OCI-LY3 (cell line): ENCODE measurements around the gene APOL4.
A peak's percentile ranks its signal among the peaks of the same experiment; 100 is the strongest.
"Not testable (repeated sequence)": the region's sequence is repeated elsewhere in the genome, so short reads cannot be mapped to it uniquely, and the experiment has no call there.

Experiments
- H2AFZ ChIP-seq: fragments of 200-600, 300-600 bp; shearing (Covaris generic); 2 replicates; pipeline ENCODE4 v1.6.0; 2014; ENCODE audit warnings: antibody characterized with exemption, low read depth, low read length
- H3K27ac ChIP-seq: fragments of 200-600, 300-600 bp; sonication (generic); 2 replicates; pipeline ENCODE4 v1.5.1; 2014; ENCODE audit warnings: mild to moderate bottlenecking, low read length, moderate library complexity, mixed read lengths
- H3K27me3 ChIP-seq: fragments of 200-600, 300-600 bp; sonication (generic); 2 replicates; pipeline ENCODE4 v1.6.1; 2014; ENCODE audit warnings: low read depth, low read length, mixed read lengths
- H3K36me3 ChIP-seq: fragments of 200-600, 300-600 bp; sonication (generic); replicated peaks from 2 replicates; pipeline ENCODE3; 2014; ENCODE audit warnings: low read depth, low read length, mixed read lengths
- H3K4me1 ChIP-seq: fragments of 300-600, 200-600 bp; sonication (generic); 2 replicates; pipeline ENCODE4 v1.6.1; 2014; ENCODE audit warnings: low read length, mixed read lengths
- H3K4me2 ChIP-seq: fragments of 200-600, 300-600 bp; sonication (generic); 2 replicates; pipeline ENCODE4 v1.6.1; 2014; ENCODE audit warnings: low read length, mixed read lengths
- H3K4me3 ChIP-seq: fragments of 300-600, 200-600 bp; sonication (generic); 2 replicates; pipeline ENCODE4 v1.5.1; 2014; ENCODE audit warnings: antibody characterized with exemption, mild to moderate bottlenecking, low read length, moderate library complexity
- H3K79me2 ChIP-seq: fragments of 300-600, 200-600 bp; shearing (Covaris generic); 2 replicates; pipeline ENCODE4 v1.6.1; 2014; ENCODE audit warnings: mild to moderate bottlenecking, low read length, mixed read lengths
- H3K9ac ChIP-seq: fragments of 300-600, 200-600 bp; shearing (Covaris generic); 2 replicates; pipeline ENCODE4 v1.6.0; 2014; ENCODE audit warnings: mild to moderate bottlenecking, low read length, moderate library complexity
- H3K9me3 ChIP-seq: fragments of 200-600, 300-600 bp; shearing (Covaris generic); 2 replicates; pipeline ENCODE4 v1.6.1; 2014; ENCODE audit warnings: low read length, mixed read lengths; ENCODE audit not compliant: insufficient read depth
- H4K20me1 ChIP-seq: fragments of 200-600, 300-600 bp; sonication (generic); 2 replicates; pipeline ENCODE4 v1.6.1; 2016; ENCODE audit warnings: low read length, mixed read lengths; ENCODE audit not compliant: insufficient read depth
- CTCF ChIP-seq: fragments of 200-600, 300-600 bp; sonication (generic); IDR thresholded peaks from 2 replicates; pipeline ENCODE4 v1.5.1; 2014; ENCODE audit warnings: antibody characterized with exemption, low read length, low read depth
- EZH2phosphoT487 ChIP-seq: fragments of 200-600 bp; shearing (Covaris generic); IDR thresholded peaks from 2 replicates; pipeline ENCODE4 v1.6.1; 2018; ENCODE audit warnings: antibody characterized with exemption, mixed run types, low read depth

Gene APOL4

GRCh38 chr22:36201025-36201424 lies 584 bp downstream of the APOL4 start:
- H3K27me3 ChIP-seq: peaks cover 11% of the 10 kb centered on the region; the same call in 1 of the 2 replicates
- not testable (repeated sequence) for H3K79me2 ChIP-seq, H2AFZ ChIP-seq, H3K4me2 ChIP-seq, H3K27ac ChIP-seq, H3K36me3 ChIP-seq, H3K4me3 ChIP-seq, H4K20me1 ChIP-seq, H3K9ac ChIP-seq, H3K9me3 ChIP-seq
- H3K4me1 ChIP-seq: peaks cover 11% of the 10 kb centered on the region

GRCh38 chr22:36199001-36199551 lies 2.5 kb downstream of the APOL4 start:
- Histone ChIP-seq H3K9ac (no peak overlapping the region), H2AFZ (no peak overlapping the region), H4K20me1 (no peaks in the 10 kb centered on the region), H3K27ac (no peak overlapping the region), H3K4me2 (no peak overlapping the region), H3K79me2 (no peaks in the 10 kb centered on the region), H3K36me3 (no peaks in the 10 kb centered on the region), H3K4me1 (peaks cover 15% of the 10 kb centered on the region), H3K4me3 (no peak overlapping the region), H3K9me3 (no peaks in the 10 kb centered on the region), H3K27me3 (peaks cover 16% of the 10 kb centered on the region; the same call in 1 of the 2 replicates)
- TF ChIP-seq EZH2phosphoT487 (no peak), CTCF (no peak)

GRCh38 chr22:36198536-36198935 lies 3.1 kb downstream of the APOL4 start:
- Histone ChIP-seq H3K9ac (no peak overlapping the region), H3K4me1 (peaks cover 15% of the 10 kb centered on the region), H3K4me3 (no peak overlapping the region), H3K4me2 (no peak overlapping the region), H3K27me3 (peaks cover 21% of the 10 kb centered on the region; the same call in 1 of the 2 replicates), H3K9me3 (no peaks in the 10 kb centered on the region), H3K36me3 (no peaks in the 10 kb centered on the region), H2AFZ (no peak overlapping the region), H3K79me2 (no peaks in the 10 kb centered on the region), H4K20me1 (no peaks in the 10 kb centered on the region), H3K27ac (no peak overlapping the region)
- TF ChIP-seq EZH2phosphoT487 (no peak), CTCF (no peak)

- Histone ChIP-seq H3K9ac (no peak overlapping the region), H3K4me3 (no peak overlapping the region), H4K20me1 (no peaks in the 10 kb centered on the region), H3K36me3 (no peaks in the 10 kb centered on the region), H2AFZ (0 out of 2 replicates have a peak overlapping the region, but pooled peaks have one; percentile 6), H3K79me2 (no peaks in the 10 kb centered on the region), H3K4me1 (peaks cover 15% of the 10 kb centered on the region), H3K27ac (no peak overlapping the region), H3K4me2 (no peak overlapping the region), H3K27me3 (peaks cover 26% of the 10 kb centered on the region), H3K9me3 (no peaks in the 10 kb centered on the region)
- TF ChIP-seq EZH2phosphoT487 (no peak), CTCF (no peak)
Measured at GRCh38 chr22:36197514-36198146, 4.0 kb downstream of the APOL4 start.
